Measurements from ENCODE around the gene MGAT3.

- TF ChIP-seq, protein P1, sequence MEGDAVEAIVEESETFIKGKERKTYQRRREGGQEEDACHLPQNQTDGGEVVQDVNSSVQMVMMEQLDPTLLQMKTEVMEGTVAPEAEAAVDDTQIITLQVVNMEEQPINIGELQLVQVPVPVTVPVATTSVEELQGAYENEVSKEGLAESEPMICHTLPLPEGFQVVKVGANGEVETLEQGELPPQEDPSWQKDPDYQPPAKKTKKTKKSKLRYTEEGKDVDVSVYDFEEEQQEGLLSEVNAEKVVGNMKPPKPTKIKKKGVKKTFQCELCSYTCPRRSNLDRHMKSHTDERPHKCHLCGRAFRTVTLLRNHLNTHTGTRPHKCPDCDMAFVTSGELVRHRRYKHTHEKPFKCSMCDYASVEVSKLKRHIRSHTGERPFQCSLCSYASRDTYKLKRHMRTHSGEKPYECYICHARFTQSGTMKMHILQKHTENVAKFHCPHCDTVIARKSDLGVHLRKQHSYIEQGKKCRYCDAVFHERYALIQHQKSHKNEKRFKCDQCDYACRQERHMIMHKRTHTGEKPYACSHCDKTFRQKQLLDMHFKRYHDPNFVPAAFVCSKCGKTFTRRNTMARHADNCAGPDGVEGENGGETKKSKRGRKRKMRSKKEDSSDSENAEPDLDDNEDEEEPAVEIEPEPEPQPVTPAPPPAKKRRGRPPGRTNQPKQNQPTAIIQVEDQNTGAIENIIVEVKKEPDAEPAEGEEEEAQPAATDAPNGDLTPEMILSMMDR (IDR thresholded peaks at IDR 0.05), result no peak
- TF ChIP-seq POLR2A (IDR thresholded peaks at IDR 0.05), result no peak
These were observed 988 bp downstream of the MGAT3 start for GRCh38 chr22:39457556-39458443.
